SK-N-SH treated with all-trans-retinoic acid at 6 μM for 48 hours (cell line): ENCODE results near the gene NIPAL4.

Source experiments
- ATAC-seq: fragments of 200-7000 bp; cut with Tn5 transposase; 3 replicates; pipeline ENCODE4 v1.9.1; 2020; ENCODE audit warnings: mild to moderate bottlenecking, moderate library complexity
- BACH2 ChIP-seq: fragments of 250-450 bp; sonication (Bioruptor Pico); IDR thresholded peaks from 2 replicates; pipeline ENCODE4 v1.9.0; 2021; ENCODE audit warnings: mild to moderate bottlenecking, borderline replicate concordance
- CSDC2 ChIP-seq: fragments of 250-450 bp; sonication (Bioruptor Pico); IDR thresholded peaks from 2 replicates; pipeline ENCODE4 v1.5.0; 2020; ENCODE audit warnings: mild to moderate bottlenecking, moderate library complexity
- CSRNP3 ChIP-seq: fragments of 250-450 bp; sonication (Bioruptor Pico); IDR thresholded peaks from 2 replicates; pipeline ENCODE4 v1.5.1; 2021; ENCODE audit warnings: mild to moderate bottlenecking, moderate library complexity
- ESRRG ChIP-seq: fragments of 250-450 bp; sonication (Bioruptor Pico); IDR thresholded peaks from 2 replicates; pipeline ENCODE4 v1.6.1; 2021; ENCODE audit warnings: mild to moderate bottlenecking
- GLIS3 ChIP-seq: fragments of 250-450 bp; sonication (Bioruptor Pico); IDR thresholded peaks from 2 replicates; pipeline ENCODE4 v1.5.0; 2020; ENCODE audit warnings: mild to moderate bottlenecking, moderate library complexity
- ISL1 ChIP-seq: fragments of 250-450 bp; sonication (Bioruptor Pico); IDR thresholded peaks from 2 replicates; pipeline ENCODE4 v2.1.2; 2022; ENCODE audit warnings: mild to moderate bottlenecking, moderate library complexity
- OSR1 ChIP-seq: fragments of 250-450 bp; sonication (Bioruptor Pico); IDR thresholded peaks from 2 replicates; pipeline ENCODE4 v1.8.0; 2022; ENCODE audit warnings: moderate library complexity, mild to moderate bottlenecking, inconsistent platforms
- PATZ1 ChIP-seq: fragments of 250-450 bp; sonication (Bioruptor Pico); IDR thresholded peaks from 2 replicates; pipeline ENCODE4 v1.8.0; 2020; ENCODE audit warnings: mild to moderate bottlenecking, moderate library complexity, borderline replicate concordance
- POU6F1 ChIP-seq: fragments of 250-450 bp; sonication (Bioruptor Pico); IDR thresholded peaks from 2 replicates; pipeline ENCODE4 v1.8.0; 2021; ENCODE audit warnings: low read depth, mild to moderate bottlenecking, moderate library complexity, borderline replicate concordance
- PPARA ChIP-seq: fragments of 250-450 bp; sonication (Bioruptor Pico); IDR thresholded peaks from 2 replicates; pipeline ENCODE4 v1.5.0; 2020; ENCODE audit warnings: mild to moderate bottlenecking, borderline replicate concordance
- RARB ChIP-seq: fragments of 250-450 bp; sonication (Bioruptor Pico); IDR thresholded peaks from 2 replicates; pipeline ENCODE4 v1.8.0; 2021; ENCODE audit warnings: mild to moderate bottlenecking, moderate library complexity
- SNAI2 ChIP-seq: fragments of 250-450 bp; sonication (Bioruptor Pico); IDR thresholded peaks from 2 replicates; pipeline ENCODE4 v1.5.0; 2020; ENCODE audit warnings: mild to moderate bottlenecking, moderate library complexity
- TCF4 ChIP-seq: fragments of 250-450 bp; sonication (Bioruptor Pico); IDR thresholded peaks from 2 replicates; pipeline ENCODE4 v1.8.0; 2021; ENCODE audit warnings: mild to moderate bottlenecking, moderate library complexity, borderline replicate concordance
- TOX ChIP-seq: fragments of 250-450 bp; sonication (Bioruptor Pico); IDR thresholded peaks from 2 replicates; pipeline ENCODE4 v1.8.0; 2021; ENCODE audit warnings: mild to moderate bottlenecking, moderate library complexity, borderline replicate concordance
- ZC3H10 ChIP-seq: fragments of 250-450 bp; sonication (Bioruptor Pico); IDR thresholded peaks from 2 replicates; pipeline ENCODE4 v1.5.1; 2021; ENCODE audit warnings: mild to moderate bottlenecking, moderate library complexity
- ZFP3 ChIP-seq: fragments of 250-450 bp; sonication (Bioruptor Pico); IDR thresholded peaks from 2 replicates; pipeline ENCODE4 v1.5.0; 2020; ENCODE audit warnings: mild to moderate bottlenecking, moderate library complexity
- ZNF565 ChIP-seq: fragments of 450-650 bp; formaldehyde crosslinking; conservative IDR thresholded peaks from 2 replicates; pipeline ENCODE4 v1.5.0; 2020; ENCODE audit warnings: low read depth, mild to moderate bottlenecking, moderate library complexity
- ZNF70 ChIP-seq: fragments of 450-650 bp; formaldehyde crosslinking; IDR thresholded peaks from 2 replicates; pipeline ENCODE4 v1.5.0; 2020; ENCODE audit warnings: mild to moderate bottlenecking, moderate library complexity
- ZNF8 ChIP-seq: fragments of 450-650 bp; formaldehyde crosslinking; IDR thresholded peaks from 2 replicates; pipeline ENCODE4 v1.5.0; 2020; ENCODE audit warnings: mild to moderate bottlenecking, moderate library complexity
- TF ChIP-seq, protein P1 (sequence below): fragments of 250-450 bp; sonication (Bioruptor Pico); IDR thresholded peaks from 2 replicates; pipeline ENCODE4 v1.5.1; 2020; ENCODE audit warnings: low read depth, mild to moderate bottlenecking, moderate library complexity
- TF ChIP-seq, protein P2 (sequence below): fragments of 250-450 bp; sonication (Bioruptor Pico); IDR thresholded peaks from 2 replicates; pipeline ENCODE4 v1.5.0; 2020; ENCODE audit warnings: mild to moderate bottlenecking, moderate library complexity

NIPAL4 gene

DNA sequence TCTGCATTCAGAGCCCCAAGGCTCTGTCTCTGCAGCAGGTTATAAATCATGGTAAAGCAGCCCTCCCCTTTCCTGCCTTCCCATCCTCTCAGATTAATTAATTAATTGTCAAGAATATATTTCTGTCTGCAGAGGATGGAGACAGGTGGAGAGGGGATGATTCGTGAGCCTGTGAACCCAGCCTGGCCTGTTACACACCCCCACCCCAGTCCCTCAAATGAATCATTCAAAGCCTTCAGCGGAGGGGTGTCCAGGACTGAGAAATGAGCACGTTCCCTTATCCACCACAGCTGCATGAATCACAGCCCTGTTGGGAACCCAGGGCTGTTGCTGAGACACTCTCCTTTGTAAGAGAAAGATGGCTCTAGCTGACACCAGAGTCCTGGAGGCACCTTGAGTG is 56.0 kb downstream of the NIPAL4 start:
- TF ChIP-seq ZNF70 (CRISPR knock-in tag): no peak
- no peak for TF ChIP-seq ISL1 (CRISPR knock-in tag)
- no peak for TF ChIP-seq TCF4 (CRISPR knock-in tag)
- TF ChIP-seq TOX: 0 out of 2 replicates have a peak, but pooled peaks have one; percentile 10
- TF ChIP-seq PATZ1 (CRISPR knock-in tag): peak; percentile 22; the same call in 1 of the 2 replicates
- TF ChIP-seq, protein P1, sequence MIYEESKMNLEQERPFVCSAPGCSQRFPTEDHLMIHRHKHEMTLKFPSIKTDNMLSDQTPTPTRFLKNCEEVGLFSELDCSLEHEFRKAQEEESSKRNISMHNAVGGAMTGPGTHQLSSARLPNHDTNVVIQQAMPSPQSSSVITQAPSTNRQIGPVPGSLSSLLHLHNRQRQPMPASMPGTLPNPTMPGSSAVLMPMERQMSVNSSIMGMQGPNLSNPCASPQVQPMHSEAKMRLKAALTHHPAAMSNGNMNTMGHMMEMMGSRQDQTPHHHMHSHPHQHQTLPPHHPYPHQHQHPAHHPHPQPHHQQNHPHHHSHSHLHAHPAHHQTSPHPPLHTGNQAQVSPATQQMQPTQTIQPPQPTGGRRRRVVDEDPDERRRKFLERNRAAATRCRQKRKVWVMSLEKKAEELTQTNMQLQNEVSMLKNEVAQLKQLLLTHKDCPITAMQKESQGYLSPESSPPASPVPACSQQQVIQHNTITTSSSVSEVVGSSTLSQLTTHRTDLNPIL (CRISPR knock-in tag): no peak
- TF ChIP-seq BACH2 (CRISPR knock-in tag): no peak
- TF ChIP-seq PPARA (CRISPR knock-in tag): no peak
- TF ChIP-seq CSRNP3 (CRISPR knock-in tag): no peak
- no peak for TF ChIP-seq POU6F1 (CRISPR knock-in tag)
- TF ChIP-seq ZFP3: no peak
- no peak for TF ChIP-seq OSR1 (CRISPR knock-in tag)
- TF ChIP-seq GLIS3 (CRISPR knock-in tag): no peak
- TF ChIP-seq SNAI2 (CRISPR knock-in tag): peak; percentile 58; the same call in 1 of the 2 replicates
- TF ChIP-seq ESRRG: no peak
- TF ChIP-seq ZC3H10: no peak; the same call in 1 of the 2 replicates
- ATAC-seq: peak; percentile 65

GRCh38 chr5:157516626-157517325 is 56.8 kb downstream of the NIPAL4 start:
- ATAC-seq: peak; percentile 92
- TF ChIP-seq RARB (no peak), TOX (no peak), PATZ1 (CRISPR knock-in tag) (no peak), ZC3H10 (no peak), SNAI2 (CRISPR knock-in tag) (no peak), BACH2 (CRISPR knock-in tag) (no peak), POU6F1 (CRISPR knock-in tag) (no peak), ESRRG (no peak), ZNF8 (CRISPR knock-in tag) (no peak), GLIS3 (CRISPR knock-in tag) (no peak), OSR1 (CRISPR knock-in tag) (no peak), PPARA (CRISPR knock-in tag) (no peak), ZNF565 (no peak), ISL1 (CRISPR knock-in tag) (no peak), ZFP3 (no peak), CSRNP3 (CRISPR knock-in tag) (no peak), CSDC2 (CRISPR knock-in tag) (no peak)
- TF ChIP-seq, protein P1 (CRISPR knock-in tag): no peak
- TF ChIP-seq, protein P2, sequence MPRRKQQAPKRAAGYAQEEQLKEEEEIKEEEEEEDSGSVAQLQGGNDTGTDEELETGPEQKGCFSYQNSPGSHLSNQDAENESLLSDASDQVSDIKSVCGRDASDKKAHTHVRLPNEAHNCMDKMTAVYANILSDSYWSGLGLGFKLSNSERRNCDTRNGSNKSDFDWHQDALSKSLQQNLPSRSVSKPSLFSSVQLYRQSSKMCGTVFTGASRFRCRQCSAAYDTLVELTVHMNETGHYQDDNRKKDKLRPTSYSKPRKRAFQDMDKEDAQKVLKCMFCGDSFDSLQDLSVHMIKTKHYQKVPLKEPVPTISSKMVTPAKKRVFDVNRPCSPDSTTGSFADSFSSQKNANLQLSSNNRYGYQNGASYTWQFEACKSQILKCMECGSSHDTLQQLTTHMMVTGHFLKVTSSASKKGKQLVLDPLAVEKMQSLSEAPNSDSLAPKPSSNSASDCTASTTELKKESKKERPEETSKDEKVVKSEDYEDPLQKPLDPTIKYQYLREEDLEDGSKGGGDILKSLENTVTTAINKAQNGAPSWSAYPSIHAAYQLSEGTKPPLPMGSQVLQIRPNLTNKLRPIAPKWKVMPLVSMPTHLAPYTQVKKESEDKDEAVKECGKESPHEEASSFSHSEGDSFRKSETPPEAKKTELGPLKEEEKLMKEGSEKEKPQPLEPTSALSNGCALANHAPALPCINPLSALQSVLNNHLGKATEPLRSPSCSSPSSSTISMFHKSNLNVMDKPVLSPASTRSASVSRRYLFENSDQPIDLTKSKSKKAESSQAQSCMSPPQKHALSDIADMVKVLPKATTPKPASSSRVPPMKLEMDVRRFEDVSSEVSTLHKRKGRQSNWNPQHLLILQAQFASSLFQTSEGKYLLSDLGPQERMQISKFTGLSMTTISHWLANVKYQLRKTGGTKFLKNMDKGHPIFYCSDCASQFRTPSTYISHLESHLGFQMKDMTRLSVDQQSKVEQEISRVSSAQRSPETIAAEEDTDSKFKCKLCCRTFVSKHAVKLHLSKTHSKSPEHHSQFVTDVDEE: no peak
